ENCODE results near the gene TUFM. TPM values are rescaled to one million over a fixed set of nuclear protein-coding genes. Genes with fewer than 3 reads are reported as not detected.
"Not testable (repeated sequence)": the region's sequence is repeated elsewhere in the genome, so short reads cannot be mapped to it uniquely, and the experiment has no call there.

The TUFM gene
- total RNA-seq, 2 donors from 2014 or later, result 172 to 220 TPM

- Mint-ChIP-seq H3K27me3 (ENCODE audit: low read depth) (no peaks in the 10 kb centered on the region), H3K4me1 (ENCODE audit: low read depth) (peaks cover 48% of the 10 kb centered on the region), H3K9me3 (no peaks in the 10 kb centered on the region), H3K27ac (peak overlapping the region; percentile 98), H3K4me3 (peak overlapping the region; percentile 50 to 94), H3K36me3 (ENCODE audit: insufficient read depth in 2 of 2) (peaks cover 31 to 58% of the 10 kb centered on the region in 2 donors)
- DNase-seq (no peak), ATAC-seq (replicated peaks in 1 of 2) (no peak)
Observed at GRCh38 chr16:28826141-28826540, 20.0 kb downstream of the TUFM start.

DNA sequence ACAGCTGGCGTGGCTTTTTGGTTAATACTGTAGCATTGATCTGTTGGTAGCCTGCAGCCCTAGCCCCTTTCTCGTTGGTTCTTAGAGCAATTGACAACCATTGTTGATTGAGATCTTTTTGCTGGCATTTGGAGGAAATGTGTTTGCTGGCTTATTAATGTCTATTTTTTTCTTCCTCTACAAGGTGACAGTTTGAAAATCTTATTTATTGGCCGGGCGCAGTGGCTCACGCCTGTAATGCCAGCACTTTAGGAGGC lies 21.5 kb downstream of the TUFM start:
- H3K36me3 Mint-ChIP-seq (ENCODE audit: insufficient read depth in 2 of 2), result peaks cover 29 to 56% of the 10 kb centered on the region in 2 donors
- peak overlapping the region; percentile 98 for H3K27ac Mint-ChIP-seq
- H3K4me1 Mint-ChIP-seq (ENCODE audit: low read depth), result peaks cover 59% of the 10 kb centered on the region

DNA sequence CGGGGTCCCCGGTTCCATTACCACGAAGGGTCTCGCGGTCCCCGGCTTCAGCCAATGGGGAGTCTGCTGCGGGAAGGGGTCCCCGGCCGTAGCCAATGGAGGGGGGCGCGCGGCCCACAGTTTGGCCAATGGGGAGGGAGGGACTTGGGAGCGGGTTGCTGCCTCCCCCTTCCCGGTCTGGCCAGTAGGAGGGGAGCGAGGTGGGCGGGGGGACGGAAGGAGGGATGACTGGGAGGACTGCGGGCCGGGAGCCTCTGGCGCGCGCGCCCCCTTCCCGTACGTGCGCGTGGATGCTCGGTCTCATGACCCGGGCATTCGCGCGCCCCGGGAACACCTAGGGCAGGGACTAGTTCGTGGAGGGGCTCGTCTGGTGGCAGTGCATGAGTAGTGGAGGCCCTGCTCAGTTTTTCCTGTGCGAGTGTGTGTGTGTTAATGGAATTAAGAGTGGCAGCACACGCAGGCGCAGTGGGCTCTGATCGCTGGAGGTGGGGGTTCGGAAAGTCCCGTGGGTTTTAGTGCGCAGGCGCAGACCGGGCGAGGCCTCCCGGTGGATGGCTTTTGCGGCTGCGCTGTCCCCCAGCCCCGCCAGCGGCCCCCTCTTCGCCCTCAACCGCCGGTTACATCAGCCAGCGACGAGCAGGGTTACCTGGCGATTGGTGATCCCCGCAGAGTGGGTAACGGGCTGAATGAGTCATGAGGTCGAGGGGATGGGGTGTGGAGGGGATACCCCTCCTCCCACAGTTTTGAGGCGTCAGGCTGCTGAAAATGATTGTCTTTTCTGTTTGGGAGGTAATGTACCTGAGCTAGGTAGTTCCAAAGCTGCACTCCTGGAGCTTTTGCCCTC lies 22.1 kb downstream of the TUFM start:
- Mint-ChIP-seq H3K4me3 (peak overlapping the region; percentile 91 to 94), H3K27me3 (ENCODE audit: low read depth) (no peaks in the 10 kb centered on the region), H3K9me3 (no peaks in the 10 kb centered on the region), H3K36me3 (ENCODE audit: insufficient read depth in 2 of 2) (peaks cover 25 to 50% of the 10 kb centered on the region in 2 donors), H3K27ac (peak overlapping the region; percentile 98), H3K4me1 (ENCODE audit: low read depth) (peaks cover 59% of the 10 kb centered on the region)
- DNase-seq, result peak; percentile 97 to 98
- peak; percentile 67 to 72 for ATAC-seq (replicated peaks in 1 of 2)

More for the DNA sequence above, 21.5 kb downstream of the TUFM start:
- DNase-seq (no peak), ATAC-seq (replicated peaks in 1 of 2) (no peak)
- Mint-ChIP-seq H3K4me3 (peak overlapping the region; percentile 91 to 94), H3K27me3 (ENCODE audit: low read depth) (no peaks in the 10 kb centered on the region), H3K9me3 (no peaks in the 10 kb centered on the region)

DNA sequence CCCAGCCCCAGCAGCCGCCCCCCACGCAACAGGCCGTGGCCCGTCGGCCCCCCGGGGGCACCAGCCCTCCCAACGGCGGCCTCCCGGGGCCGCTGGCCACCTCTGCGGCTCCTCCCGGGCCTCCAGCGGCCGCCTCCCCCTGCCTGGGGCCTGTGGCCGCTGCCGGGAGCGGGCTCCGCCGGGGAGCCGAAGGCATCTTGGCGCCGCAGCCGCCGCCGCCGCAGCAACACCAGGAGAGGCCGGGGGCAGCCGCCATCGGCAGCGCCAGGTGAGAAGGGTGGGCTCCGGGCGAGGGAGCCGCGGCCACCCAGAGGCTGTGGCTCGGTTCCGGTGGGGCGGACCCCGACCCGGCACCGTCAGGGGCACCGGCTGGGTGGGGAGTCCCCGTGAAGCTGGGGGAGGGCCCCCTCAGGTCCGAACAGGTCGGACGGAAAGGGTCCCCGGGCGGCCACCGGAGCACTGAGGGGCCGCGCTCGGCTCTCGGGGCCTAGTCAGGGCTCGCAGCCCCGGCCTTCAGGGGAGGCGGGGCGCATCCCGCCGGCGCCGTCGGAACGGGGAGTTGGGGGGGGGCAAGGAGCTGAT lies 22.8 kb downstream of the TUFM start:
- no peaks in the 10 kb centered on the region for H3K9me3 Mint-ChIP-seq
- H3K4me1 Mint-ChIP-seq (ENCODE audit: low read depth), result peaks cover 59% of the 10 kb centered on the region
- no peak for ATAC-seq (replicated peaks in 1 of 2)
- H3K27me3 Mint-ChIP-seq (ENCODE audit: low read depth), result no peaks in the 10 kb centered on the region
- peaks cover 25 to 46% of the 10 kb centered on the region in 2 donors for H3K36me3 Mint-ChIP-seq (ENCODE audit: insufficient read depth in 2 of 2)
- H3K4me3 Mint-ChIP-seq, result peak overlapping the region; percentile 94
- no peak for DNase-seq
- peak overlapping the region; percentile 98 for H3K27ac Mint-ChIP-seq

DNA sequence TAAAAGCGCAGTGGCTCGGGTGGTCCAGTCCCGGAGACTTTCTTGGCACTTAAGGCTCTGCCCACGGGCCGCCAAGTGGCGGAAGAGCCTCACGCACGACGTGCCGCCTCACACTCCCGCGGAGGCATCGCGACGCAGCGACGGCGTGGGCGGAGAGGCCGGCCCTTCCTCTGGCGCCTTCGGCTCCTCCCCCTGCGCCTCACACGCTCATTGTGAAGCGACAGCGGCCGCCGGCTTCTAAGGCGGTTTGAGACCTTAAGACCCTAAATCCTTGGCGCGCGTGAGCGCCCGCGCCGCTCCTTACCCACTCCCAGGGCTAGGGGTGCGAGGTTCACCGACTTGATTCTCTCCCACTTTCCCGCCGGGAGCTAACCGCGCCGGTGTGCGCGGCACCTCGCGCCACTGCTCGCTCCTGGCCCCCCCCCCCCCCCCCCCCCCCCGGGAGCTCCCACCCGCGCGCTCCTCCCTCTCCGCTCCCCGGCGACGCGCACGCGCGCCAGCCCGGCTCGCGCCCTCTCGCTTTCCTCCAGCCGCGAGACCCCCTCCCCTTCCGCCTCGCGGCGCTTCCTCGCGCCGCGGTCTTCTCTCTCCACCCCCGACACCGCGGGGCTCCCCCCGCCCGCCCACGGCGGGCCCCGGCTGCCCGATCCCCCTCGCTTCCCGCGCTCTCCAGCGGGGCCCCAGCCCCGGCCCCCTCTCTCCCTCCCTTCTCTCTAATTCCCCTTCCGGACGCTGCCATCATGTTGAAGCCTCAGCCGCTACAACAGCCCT lies 23.4 kb downstream of the TUFM start, which contains the start of gene ATXN2L:
Gene ATXN2L (plus strand): TSS at position 480 of the 771 bp plus-strand sequence. CDS start 261 bp downstream, at position 741.
- DNase-seq, result peak; percentile 97 to 98
- peak; percentile 58 to 68 for ATAC-seq (replicated peaks in 1 of 2)
- Mint-ChIP-seq H3K27ac (peak within 1 kb of the TSS; percentile 98), H3K4me3 (peak within 1 kb of the TSS; percentile 94), H3K4me1 (ENCODE audit: low read depth) (peaks cover 55% of the 10 kb centered on the region), H3K27me3 (ENCODE audit: low read depth) (no peaks in the 10 kb centered on the region), H3K9me3 (no peaks in the 10 kb centered on the region), H3K36me3 (ENCODE audit: insufficient read depth in 2 of 2) (peaks cover 22 to 40% of the 10 kb centered on the region in 2 donors)

DNA sequence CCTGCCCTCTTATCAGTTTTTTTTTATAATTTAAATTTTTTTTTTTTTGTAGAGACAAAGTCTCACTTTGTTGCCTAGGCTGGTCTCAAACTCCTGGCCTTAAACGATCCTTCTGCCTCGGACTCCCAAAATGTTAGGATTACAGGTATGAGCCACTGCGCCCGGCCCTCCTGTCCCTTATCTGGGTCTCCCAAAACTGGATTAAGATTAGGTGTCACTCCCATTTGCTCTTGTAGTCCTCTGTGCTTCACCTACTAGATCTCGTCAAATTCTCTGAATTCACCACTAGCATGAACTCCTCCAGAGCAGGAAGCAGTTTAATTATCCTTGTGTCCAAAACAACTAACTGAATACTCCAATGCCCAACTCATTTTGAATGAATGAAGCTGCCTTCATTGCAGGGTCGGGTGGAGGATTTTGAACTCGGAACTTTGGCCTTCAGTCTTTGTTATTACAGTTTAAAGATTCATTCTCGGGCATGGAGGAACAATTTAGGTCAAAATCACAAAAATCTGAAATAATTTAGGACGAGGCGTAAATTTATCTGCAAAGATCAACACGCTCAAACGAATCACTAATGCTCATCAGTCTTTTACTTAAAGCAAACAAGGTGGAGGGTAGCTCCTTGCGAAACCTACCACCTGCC lies 24.2 kb downstream of the TUFM start:
- Mint-ChIP-seq H3K4me3 (peak overlapping the region; percentile 94), H3K4me1 (ENCODE audit: low read depth) (peaks cover 49% of the 10 kb centered on the region), H3K36me3 (ENCODE audit: insufficient read depth in 2 of 2) (peaks cover 22 to 34% of the 10 kb centered on the region in 2 donors), H3K9me3 (no peaks in the 10 kb centered on the region), H3K27me3 (ENCODE audit: low read depth) (no peaks in the 10 kb centered on the region), H3K27ac (peak overlapping the region; percentile 93)
- no peak for DNase-seq
- ATAC-seq (replicated peaks in 1 of 2), result no peak

- not testable (repeated sequence) for H3K9me3 Mint-ChIP-seq; ATAC-seq (replicated peaks in 1 of 2); H3K4me3 Mint-ChIP-seq; H3K27ac Mint-ChIP-seq; DNase-seq; H3K27me3 Mint-ChIP-seq (ENCODE audit: low read depth)
- H3K4me1 Mint-ChIP-seq (ENCODE audit: low read depth), result peaks cover 37% of the 10 kb centered on the region
- peaks cover 12 to 26% of the 10 kb centered on the region in 2 donors for H3K36me3 Mint-ChIP-seq (ENCODE audit: insufficient read depth in 2 of 2)
Observed at GRCh38 chr16:28820546-28820945, 25.6 kb downstream of the TUFM start.

GRCh38 chr16:28820016-28820415 lies 26.1 kb downstream of the TUFM start:
- Mint-ChIP-seq H3K4me1 (ENCODE audit: low read depth) (peaks cover 32% of the 10 kb centered on the region), H3K4me3 (no peak overlapping the region), H3K27me3 (ENCODE audit: low read depth) (no peaks in the 10 kb centered on the region), H3K36me3 (ENCODE audit: insufficient read depth in 2 of 2) (peaks cover 9 to 21% of the 10 kb centered on the region in 2 donors), H3K9me3 (no peaks in the 10 kb centered on the region), H3K27ac (no peak overlapping the region)
- DNase-seq (no peak), ATAC-seq (replicated peaks in 1 of 2) (no peak)

- H3K9me3 Mint-ChIP-seq; H3K4me3 Mint-ChIP-seq; DNase-seq; H3K27ac Mint-ChIP-seq; ATAC-seq (replicated peaks in 1 of 2); H3K27me3 Mint-ChIP-seq (ENCODE audit: low read depth); H3K36me3 Mint-ChIP-seq (ENCODE audit: insufficient read depth in 2 of 2); H3K4me1 Mint-ChIP-seq (ENCODE audit: low read depth): not testable (repeated sequence)
Observed at GRCh38 chr16:28807445-28808120, 38.6 kb downstream of the TUFM start.

GRCh38 chr16:28802235-28803019 lies 43.7 kb downstream of the TUFM start:
- ATAC-seq (replicated peaks in 1 of 2) (peak; percentile 88 to 93), DNase-seq (peak; percentile 80 to 89)
- H3K27me3 Mint-ChIP-seq (ENCODE audit: low read depth); H3K9me3 Mint-ChIP-seq; H3K4me1 Mint-ChIP-seq (ENCODE audit: low read depth); H3K27ac Mint-ChIP-seq; H3K36me3 Mint-ChIP-seq (ENCODE audit: insufficient read depth in 2 of 2): not testable (repeated sequence)
- peak overlapping the region; percentile 58 to 72 for H3K4me3 Mint-ChIP-seq

All from activated T-cell treated with anti-CD3 and anti-CD28 coated beads, Interleukin-2, amount 50 U/mL, for 72 hours (primary cell).